GM12878 (cell line): ENCODE results near the gene ZNF689. TPM values are rescaled to one million over a fixed set of nuclear protein-coding genes. Genes with fewer than 3 reads are reported as not detected.
"Not testable (repeated sequence)": the region's sequence is repeated elsewhere in the genome, so short reads cannot be mapped to it uniquely, and the experiment has no call there.

Experiments
- ATAC-seq: fragments of 200-7000 bp; cut with Tn5 transposase; 3 replicates; pipeline ENCODE4 v1.9.1; 2020; ENCODE audit warnings: mild to moderate bottlenecking, moderate library complexity
- BruUV-seq: library from RNA; stranded (reverse); fragments of 400-500 nt; replicated peaks from 2 replicates; lab custom pipeline; 2021; lab: Mats Ljungman, UMichigan
- CTCF ChIA-PET: fragments of 300-600 bp; sonication (Branson Sonifier 250); formaldehyde crosslinking; extraction: SDS; loops from one replicate; lab custom pipeline; 2021; ENCODE audit warnings: inconsistent platforms; lab: Yijun Ruan, JAX
- POLR2A ChIA-PET: fragments of 350-600 bp; formaldehyde crosslinking; extraction: SDS; loops from one replicate; lab custom pipeline; 2021; ENCODE audit warnings: inconsistent platforms; lab: Charles Lee
- RAD21 ChIA-PET: fragments of 300-600 bp; sonication (Branson Sonifier 250); formaldehyde crosslinking; loops from one replicate; lab custom pipeline; 2023; ENCODE audit warnings: antibody characterized with exemption; ENCODE audit not compliant: unreplicated experiment; lab: Charles Lee
- SMC1A ChIA-PET: fragments of 300-600 bp; sonication (Branson Sonifier 250); formaldehyde crosslinking; loops from one replicate; lab custom pipeline; 2023; ENCODE audit not compliant: unreplicated experiment, uncharacterized antibody; lab: Charles Lee
- DNase-seq: peaks from one replicate; pipeline ENCODE4 v3.0.0-alpha.2; 2011; ENCODE audit warnings: low read depth, low spot score
- FAIRE-seq: peaks from 3 replicates; lab custom pipeline; 2011; peaks lifted over from hg19 to GRCh38; lab: Jason Lieb, UNC
- H2AFZ ChIP-seq: 2 replicates; pipeline ENCODE4 v1.6.0; 2011; ENCODE audit warnings: low read depth, low read length, control low read depth; ENCODE audit not compliant: control insufficient read depth
- H3K27ac ChIP-seq: 2 replicates; pipeline ENCODE4 v1.5.1; 2011; ENCODE audit warnings: control low read depth; ENCODE audit not compliant: control insufficient read depth, insufficient read depth
- H3K27me3 ChIP-seq, 2 experiments: replicated peaks in 1 of 2; 2 replicates each; pipeline versions ENCODE4 v1.6.0 to v1.6.1; 2011; ENCODE audit warnings: low read length in 1 of 2; ENCODE audit not compliant: control insufficient read depth in 2 of 2, insufficient read depth in 2 of 2
- H3K36me3 ChIP-seq, 2 experiments: 2 replicates each; pipeline ENCODE4 v1.5.1; 2011; ENCODE audit warnings: low read length in 1 of 2; ENCODE audit not compliant: control insufficient read depth in 2 of 2, insufficient read depth in 2 of 2
- H3K4me1 ChIP-seq: 2 replicates; pipeline ENCODE4 v1.6.1; 2011; ENCODE audit warnings: mild to moderate bottlenecking, low read length, moderate library complexity, mixed read lengths; ENCODE audit not compliant: control insufficient read depth, insufficient read depth
- H3K4me2 ChIP-seq: 2 replicates; pipeline ENCODE4 v1.6.0; 2011; ENCODE audit warnings: control low read depth; ENCODE audit not compliant: control insufficient read depth, insufficient read depth
- H3K4me3 ChIP-seq: fragments of 200-600 bp; sonication (generic); 2 replicates; pipeline ENCODE4 v1.5.1; 2016
- H3K79me2 ChIP-seq: 2 replicates; pipeline ENCODE4 v1.6.0; 2011; ENCODE audit warnings: low read length; ENCODE audit not compliant: control insufficient read depth, insufficient read depth
- H3K9ac ChIP-seq: 2 replicates; pipeline ENCODE4 v1.8.0; 2011; ENCODE audit warnings: low read length, control low read depth, mixed read lengths; ENCODE audit not compliant: control insufficient read depth, insufficient read depth
- H3K9me3 ChIP-seq: replicated peaks from 3 replicates; pipeline ENCODE4 v1.5.1; 2011; ENCODE audit warnings: mild to moderate bottlenecking, low read length; ENCODE audit not compliant: control insufficient read depth, insufficient read depth
- H4K20me1 ChIP-seq: 2 replicates; pipeline ENCODE4 v1.6.0; 2011; ENCODE audit not compliant: control insufficient read depth, insufficient read depth
- BACH1 ChIP-seq: fragments of 450-650 bp; IDR thresholded peaks from 2 replicates; pipeline ENCODE4 v1.6.1; 2017; ENCODE audit warnings: mild to moderate bottlenecking, borderline replicate concordance
- CBX5 ChIP-seq: sonication (generic); IDR thresholded peaks from 2 replicates; pipeline ENCODE4 v1.6.1; 2016; ENCODE audit warnings: low read depth, moderate library complexity, mild to moderate bottlenecking, inconsistent platforms
- ESRRA ChIP-seq: IDR thresholded peaks from 2 replicates; pipeline ENCODE4 v1.6.1; 2012; ENCODE audit warnings: mild to moderate bottlenecking, low read length, improper control_type of control experiment
- FOS ChIP-seq: IDR thresholded peaks from 3 replicates; pipeline ENCODE4 v1.6.1; 2011; ENCODE audit warnings: borderline replicate concordance; ENCODE audit not compliant: insufficient read length; ENCODE audit errors: extremely low read depth
- NFIC ChIP-seq: IDR thresholded peaks from 2 replicates; pipeline ENCODE4 v1.6.1; 2012; ENCODE audit warnings: low read depth, mild to moderate bottlenecking, inconsistent platforms, low read length, moderate library complexity
- WGBS: methylation state at CpG from one replicate; pipeline ENCODE4 v1.1.6; 2016; ENCODE audit warnings: low lambda C conversion rate; ENCODE audit not compliant: insufficient replicate concordance, insufficient coverage; ENCODE audit errors: missing lambda C conversion rate; 5-methylcytosine and 5-hydroxymethylcytosine counted together
- in situ Hi-C: fragments of 300-500 bp; cut with MboI; formaldehyde crosslinking; loops from 9 replicates; pipeline ENCODE4 v1.14.3; 2018; ENCODE audit warnings: mixed read lengths
- intact Hi-C: fragments of 100-400 bp; cut with micrococcal nuclease; formaldehyde crosslinking; loops from one replicate; pipeline ENCODE4 v1.14.2; 2022; ENCODE audit not compliant: unreplicated experiment
- polyA plus RNA-seq, 11 experiments: library from polyadenylated mRNA; depleted of rRNA in 4 of 11; unstranded in 6 of 11; stranded (reverse) in 5 of 11; fragments of >200 nt; fragmentation: Nextera tagmentation in 4 of 11; fragmentation: Illumina TruSeq in 1 of 11; extraction: Ambion mirVana in 4 of 11; extraction: Trizol in 1 of 11; gene quantifications; 1 replicate in 1 of 11; 2 replicates in 10 of 11; pipeline versions ENCODE4 v1.2.1 to v1.2.3, GENCODE V29; 2011 to 2016; ENCODE audit warnings: inconsistent platforms in 2 of 11, missing spikeins in 2 of 11, low read depth in 1 of 11
- total RNA-seq, 4 experiments: library from RNA; depleted of rRNA in 3 of 4; stranded (reverse); fragments of >200 nt in 3 of 4; fragmentation: Illumina TruSeq in 1 of 4; extraction: Trizol in 1 of 4; gene quantifications; 2 replicates each; pipeline versions ENCODE4 v1.2.1 to v1.2.3, GENCODE V29; 2013 to 2021
- TF ChIP-seq, protein P1 (sequence below): fragments of 450-650 bp; IDR thresholded peaks from 2 replicates; pipeline ENCODE4 v1.6.1; 2016; ENCODE audit warnings: mild to moderate bottlenecking
- TF ChIP-seq, protein P2 (sequence below): IDR thresholded peaks from 2 replicates; pipeline ENCODE4 v1.6.1; 2011; ENCODE audit warnings: borderline replicate concordance, low read depth, mild to moderate bottlenecking, moderate library complexity, low read length; ENCODE audit not compliant: insufficient read depth, poor library complexity, severe bottlenecking
- TF ChIP-seq, protein P3 (sequence below): IDR thresholded peaks from 2 replicates; pipeline ENCODE4 v1.6.1; 2012; ENCODE audit warnings: low read length, inconsistent platforms
- TF ChIP-seq, protein P4 (sequence below): IDR thresholded peaks from 2 replicates; pipeline ENCODE4 v1.6.1; 2011; ENCODE audit warnings: low read depth, low read length, improper control_type of control experiment, borderline replicate concordance

Gene ZNF689
- total and polyA plus RNA-seq, 10 of the 15 experiments (the other 5 are each of a cell fraction or from before 2014, with no cell fraction given), result 4.7 to 13.2 (median 8.5) TPM

DNA sequence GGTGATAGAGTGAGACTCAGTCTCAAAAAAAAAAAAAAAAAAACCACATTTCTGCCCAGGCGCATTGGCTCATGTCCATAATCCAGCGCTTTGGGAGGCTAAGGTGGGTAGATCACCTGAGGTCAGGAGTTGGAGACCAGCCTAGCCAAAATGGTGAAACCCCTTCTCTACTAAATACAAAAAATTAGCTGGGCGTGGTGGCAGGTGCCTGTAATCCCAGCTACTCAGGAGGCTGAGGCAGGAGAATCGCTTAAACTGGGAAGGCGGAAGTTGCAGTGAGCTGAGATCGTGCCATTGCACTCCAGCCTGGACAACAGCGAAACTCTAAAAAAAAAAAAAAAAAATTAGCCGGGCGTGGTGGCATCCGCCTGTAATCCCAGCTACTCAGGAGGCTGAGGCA, 26.9 kb upstream of the ZNF689 start:
- H4K20me1 ChIP-seq, ATAC-seq, H3K9ac ChIP-seq, H3K4me3 ChIP-seq, H3K4me1 ChIP-seq, H2AFZ ChIP-seq, H3K36me3 ChIP-seq, H3K79me2 ChIP-seq, H3K4me2 ChIP-seq, H3K27ac ChIP-seq, FAIRE-seq, H3K27me3 ChIP-seq, intact Hi-C loops, H3K9me3 ChIP-seq, DNase-seq, BruUV-seq: not testable (repeated sequence)
- RAD21 ChIA-PET, result interaction anchor here (0.7 to 2.3 kb wide), 6 partner anchors 8 to 207 kb away, joined by 3 to 9 read pairs (median 4); partner anchors contain the start of genes DCTPP1 and PRR14
- TF ChIP-seq, protein P1, sequence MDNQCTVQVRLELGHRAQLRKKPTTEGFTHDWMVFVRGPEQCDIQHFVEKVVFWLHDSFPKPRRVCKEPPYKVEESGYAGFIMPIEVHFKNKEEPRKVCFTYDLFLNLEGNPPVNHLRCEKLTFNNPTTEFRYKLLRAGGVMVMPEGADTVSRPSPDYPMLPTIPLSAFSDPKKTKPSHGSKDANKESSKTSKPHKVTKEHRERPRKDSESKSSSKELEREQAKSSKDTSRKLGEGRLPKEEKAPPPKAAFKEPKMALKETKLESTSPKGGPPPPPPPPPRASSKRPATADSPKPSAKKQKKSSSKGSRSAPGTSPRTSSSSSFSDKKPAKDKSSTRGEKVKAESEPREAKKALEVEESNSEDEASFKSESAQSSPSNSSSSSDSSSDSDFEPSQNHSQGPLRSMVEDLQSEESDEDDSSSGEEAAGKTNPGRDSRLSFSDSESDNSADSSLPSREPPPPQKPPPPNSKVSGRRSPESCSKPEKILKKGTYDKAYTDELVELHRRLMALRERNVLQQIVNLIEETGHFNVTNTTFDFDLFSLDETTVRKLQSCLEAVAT, result 0 out of 2 replicates have a peak, but pooled peaks have one; percentile 29
- in situ Hi-C loops, result loop anchor here (10.0 kb wide), 1 partner anchor 452 kb away; the partner anchor contains the start of gene CORO1A
- POLR2A ChIA-PET, result interaction anchor here (0.6 to 4.1 kb wide), 8 partner anchors 13 to 227 kb away, joined by 3 to 27 read pairs (median 4); partner anchors contain the start of gene FBRS
- CTCF ChIA-PET, result interaction anchor here (0.6 to 2.7 kb wide), 10 partner anchors 8 to 228 kb away, joined by 3 to 16 read pairs (median 3); partner anchors contain the start of genes DCTPP1, PHKG2 and PRR14
- SMC1A ChIA-PET, result interaction anchor here (0.7 to 1.4 kb wide), 4 partner anchors 10 to 207 kb away, joined by 3 to 4 read pairs (median 3); partner anchors contain the start of genes DCTPP1 and PRR14
- 97% methylated on average over 9 of the region's 10 CpGs for WGBS

DNA sequence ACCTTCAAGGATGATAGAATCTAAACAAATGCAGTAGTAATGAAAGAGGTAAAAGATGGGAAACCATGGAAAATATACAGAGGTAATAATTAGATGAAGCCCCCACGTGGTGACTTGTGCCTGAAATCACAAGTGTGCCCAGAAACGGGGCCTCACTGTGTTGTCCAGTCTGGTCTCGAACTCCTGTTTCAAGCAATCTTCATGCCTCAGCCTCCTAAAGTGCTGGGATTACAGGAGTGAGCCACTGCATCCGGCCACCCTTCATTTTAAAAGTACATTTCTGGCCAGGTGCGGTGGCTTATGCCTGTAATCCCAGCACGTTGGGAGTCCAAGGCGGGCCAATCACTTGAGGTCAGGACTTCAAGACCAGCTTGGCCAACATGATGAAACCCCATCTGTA, 26.4 kb upstream of the ZNF689 start:
- H3K4me2 ChIP-seq, result no peak overlapping the region
- POLR2A ChIA-PET, result interaction anchor here (0.6 to 4.1 kb wide), 13 partner anchors 8 to 227 kb away, joined by 3 to 27 read pairs (median 4); partner anchors contain the start of genes FBRS and ZNF747
- H4K20me1 ChIP-seq, result no peaks in the 10 kb centered on the region
- H3K36me3 ChIP-seq, result no peaks in the 10 kb centered on the region
- in situ Hi-C loops, result loop anchor here (10.0 kb wide), 1 partner anchor 452 kb away; the partner anchor contains the start of gene CORO1A
- BruUV-seq, result no TSS peak
- RAD21 ChIA-PET, result interaction anchor here (0.7 to 3.1 kb wide), 4 partner anchors 14 to 207 kb away, joined by 4 to 22 read pairs (median 6); partner anchors contain the start of genes DCTPP1 and PRR14
- H3K9ac ChIP-seq, result no peak overlapping the region
- H3K4me1 ChIP-seq, result no peaks in the 10 kb centered on the region
- no peak overlapping the region for H3K27ac ChIP-seq
- H2AFZ ChIP-seq, result no peak overlapping the region
- SMC1A ChIA-PET, result interaction anchor here (1.1 to 1.6 kb wide), 2 partner anchors 7 to 14 kb away, joined by 3 to 4 read pairs; partner anchors contain the start of gene PRR14
- no peak overlapping the region for H3K4me3 ChIP-seq
- H3K9me3 ChIP-seq, result no peaks in the 10 kb centered on the region
- DNase-seq (no peak), FAIRE-seq (no peak), ATAC-seq (no peak)
- WGBS, result 93% methylated on average over 7 of the region's 7 CpGs
- H3K27me3 ChIP-seq, result no peaks in the 10 kb centered on the region
- CTCF ChIA-PET, result interaction anchor here (0.6 to 2.7 kb wide), 8 partner anchors 14 to 267 kb away, joined by 3 to 16 read pairs (median 3); partner anchors contain the start of genes DCTPP1 and PRR14
- peaks cover 9% of the 10 kb centered on the region for H3K79me2 ChIP-seq
- intact Hi-C loops, result no loop called here
- TF ChIP-seq BACH1, result no peak
- TF ChIP-seq, protein P2, sequence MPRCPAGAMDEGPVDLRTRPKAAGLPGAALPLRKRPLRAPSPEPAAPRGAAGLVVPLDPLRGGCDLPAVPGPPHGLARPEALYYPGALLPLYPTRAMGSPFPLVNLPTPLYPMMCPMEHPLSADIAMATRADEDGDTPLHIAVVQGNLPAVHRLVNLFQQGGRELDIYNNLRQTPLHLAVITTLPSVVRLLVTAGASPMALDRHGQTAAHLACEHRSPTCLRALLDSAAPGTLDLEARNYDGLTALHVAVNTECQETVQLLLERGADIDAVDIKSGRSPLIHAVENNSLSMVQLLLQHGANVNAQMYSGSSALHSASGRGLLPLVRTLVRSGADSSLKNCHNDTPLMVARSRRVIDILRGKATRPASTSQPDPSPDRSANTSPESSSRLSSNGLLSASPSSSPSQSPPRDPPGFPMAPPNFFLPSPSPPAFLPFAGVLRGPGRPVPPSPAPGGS, result no peak
- no peak for TF ChIP-seq NFIC
- TF ChIP-seq, protein P3, sequence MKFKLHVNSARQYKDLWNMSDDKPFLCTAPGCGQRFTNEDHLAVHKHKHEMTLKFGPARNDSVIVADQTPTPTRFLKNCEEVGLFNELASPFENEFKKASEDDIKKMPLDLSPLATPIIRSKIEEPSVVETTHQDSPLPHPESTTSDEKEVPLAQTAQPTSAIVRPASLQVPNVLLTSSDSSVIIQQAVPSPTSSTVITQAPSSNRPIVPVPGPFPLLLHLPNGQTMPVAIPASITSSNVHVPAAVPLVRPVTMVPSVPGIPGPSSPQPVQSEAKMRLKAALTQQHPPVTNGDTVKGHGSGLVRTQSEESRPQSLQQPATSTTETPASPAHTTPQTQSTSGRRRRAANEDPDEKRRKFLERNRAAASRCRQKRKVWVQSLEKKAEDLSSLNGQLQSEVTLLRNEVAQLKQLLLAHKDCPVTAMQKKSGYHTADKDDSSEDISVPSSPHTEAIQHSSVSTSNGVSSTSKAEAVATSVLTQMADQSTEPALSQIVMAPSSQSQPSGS, result no peak
- TF ChIP-seq CBX5, result no peak
- TF ChIP-seq FOS, result no peak
- TF ChIP-seq ESRRA, result no peak
- TF ChIP-seq, protein P4, sequence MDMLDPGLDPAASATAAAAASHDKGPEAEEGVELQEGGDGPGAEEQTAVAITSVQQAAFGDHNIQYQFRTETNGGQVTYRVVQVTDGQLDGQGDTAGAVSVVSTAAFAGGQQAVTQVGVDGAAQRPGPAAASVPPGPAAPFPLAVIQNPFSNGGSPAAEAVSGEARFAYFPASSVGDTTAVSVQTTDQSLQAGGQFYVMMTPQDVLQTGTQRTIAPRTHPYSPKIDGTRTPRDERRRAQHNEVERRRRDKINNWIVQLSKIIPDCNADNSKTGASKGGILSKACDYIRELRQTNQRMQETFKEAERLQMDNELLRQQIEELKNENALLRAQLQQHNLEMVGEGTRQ, result no peak
